Glomerular visceral epithelial cell (primary cell): ENCODE measurements around the gene PTGS1.

Experiments
- DNase-seq: peaks from one replicate; pipeline ENCODE4 v3.0.0-alpha.2; 2016; ENCODE audit errors: extremely low spot score

The PTGS1 gene

DNA sequence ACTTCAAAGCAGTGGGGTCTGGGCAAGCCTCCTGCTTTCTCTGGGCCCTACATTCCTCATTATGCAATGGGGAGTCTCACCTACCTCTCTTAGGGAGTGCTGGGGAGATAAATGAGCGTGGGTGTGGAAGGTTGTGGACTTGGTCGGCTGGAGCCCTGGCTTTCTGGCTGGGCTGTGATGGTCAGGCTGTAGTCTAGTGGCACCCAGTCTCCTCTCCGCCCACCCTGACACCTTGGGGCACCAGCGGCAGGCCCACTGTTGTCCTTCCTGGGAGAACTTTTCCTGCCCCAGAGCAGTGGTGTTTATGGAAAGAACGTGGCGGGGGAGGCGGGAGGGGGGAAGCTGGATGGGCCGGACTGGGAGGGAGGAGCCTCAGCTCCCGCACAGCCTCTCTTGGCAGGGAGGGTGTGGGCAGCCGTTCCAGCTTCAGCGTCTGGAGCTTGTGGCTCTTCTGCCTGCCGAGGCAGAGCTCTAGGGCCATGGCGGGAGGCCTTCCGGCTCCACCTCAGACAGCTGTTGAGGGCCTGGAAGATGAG is 4.1 kb downstream of the PTGS1 start:
- DNase-seq: no peak

- no peak for DNase-seq
Measured at GRCh38 chr9:122376796-122377195, 6.0 kb downstream of the PTGS1 start.

GRCh38 chr9:122377241-122378164 is 6.7 kb downstream of the PTGS1 start:
- no peak for DNase-seq

DNA sequence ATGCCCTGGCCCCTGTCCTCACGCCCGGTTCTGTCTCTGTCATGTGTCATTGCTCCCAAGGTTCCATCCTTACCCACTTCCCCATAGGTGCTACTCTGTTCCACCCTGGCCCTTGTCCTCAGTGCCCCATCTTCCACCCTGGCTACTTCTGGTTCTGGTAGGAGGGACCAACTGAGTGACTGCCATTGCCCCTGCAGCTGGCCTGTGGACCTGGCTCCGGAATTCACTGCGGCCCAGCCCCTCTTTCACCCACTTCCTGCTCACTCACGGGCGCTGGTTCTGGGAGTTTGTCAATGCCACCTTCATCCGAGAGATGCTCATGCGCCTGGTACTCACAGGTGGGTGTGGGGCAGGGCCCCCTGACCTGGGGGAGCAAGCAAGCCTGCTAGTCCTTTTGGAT is 7.4 kb downstream of the PTGS1 start:
- DNase-seq: no peak

DNA sequence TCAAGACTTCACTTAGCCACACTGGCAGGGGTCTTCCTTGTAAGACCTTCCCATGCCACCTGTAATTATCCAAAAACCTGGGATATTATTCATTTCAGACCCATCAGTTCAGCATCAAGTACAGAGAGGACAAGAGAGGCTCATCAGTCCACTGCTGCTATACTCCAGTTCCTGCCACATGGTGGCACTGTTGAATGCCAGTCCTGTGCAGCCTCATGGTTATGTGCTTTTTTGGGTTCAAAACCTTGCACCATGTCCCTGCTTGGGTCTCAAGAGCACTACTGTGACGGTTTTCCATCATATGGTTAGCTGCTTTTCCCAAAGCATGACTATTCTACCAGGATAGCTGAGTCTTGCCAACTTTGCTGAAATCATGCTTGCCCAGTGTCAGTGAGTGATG is 8.5 kb downstream of the PTGS1 start:
- no peak for DNase-seq

DNA sequence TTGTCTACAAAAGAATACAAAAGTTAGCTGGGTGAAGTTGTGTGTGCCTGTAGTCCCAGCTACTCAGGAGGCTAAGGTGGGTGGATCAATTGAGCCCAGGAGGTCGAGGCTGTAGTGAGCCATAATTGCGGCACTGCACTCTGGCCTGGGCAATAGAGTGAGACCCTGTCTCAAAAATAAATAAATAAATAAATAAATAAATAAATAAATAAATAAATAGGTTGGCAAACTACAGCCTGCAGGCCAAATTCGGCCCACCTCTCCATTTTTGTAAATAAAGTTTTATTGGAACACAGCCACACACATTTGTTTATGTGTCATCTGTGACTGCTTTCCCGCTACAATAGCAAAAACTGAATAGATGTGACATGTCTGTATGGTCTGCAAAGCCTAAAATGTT is 9.5 kb downstream of the PTGS1 start:
- no peak for DNase-seq

- DNase-seq: no peak
Measured at GRCh38 chr9:122381206-122381950, 10.6 kb downstream of the PTGS1 start.

GRCh38 chr9:122382901-122383850 is 12.4 kb downstream of the PTGS1 start:
- DNase-seq: peak; percentile 38

GRCh38 chr9:122383992-122384461 is 13.2 kb downstream of the PTGS1 start:
- DNase-seq: peak; percentile 89

DNA sequence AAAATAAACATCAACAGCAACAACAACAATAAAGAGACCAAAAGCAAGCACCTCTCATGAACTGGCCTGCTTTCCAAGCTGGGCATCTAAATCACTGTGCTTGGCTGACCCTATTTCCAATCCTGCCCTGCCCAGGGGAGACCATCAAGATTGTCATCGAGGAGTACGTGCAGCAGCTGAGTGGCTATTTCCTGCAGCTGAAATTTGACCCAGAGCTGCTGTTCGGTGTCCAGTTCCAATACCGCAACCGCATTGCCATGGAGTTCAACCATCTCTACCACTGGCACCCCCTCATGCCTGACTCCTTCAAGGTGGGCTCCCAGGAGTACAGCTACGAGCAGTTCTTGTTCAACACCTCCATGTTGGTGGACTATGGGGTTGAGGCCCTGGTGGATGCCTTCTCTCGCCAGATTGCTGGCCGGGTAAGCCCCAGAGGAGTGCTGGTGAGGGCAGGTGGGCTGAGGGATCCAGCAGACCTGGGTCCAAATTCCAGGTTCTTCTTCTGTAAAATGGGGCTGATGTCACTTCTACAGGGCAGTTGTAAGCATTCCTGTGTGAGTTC is 15.6 kb downstream of the PTGS1 start:
- DNase-seq: no peak

GRCh38 chr9:122387536-122387935 is 16.7 kb downstream of the PTGS1 start:
- no peak for DNase-seq

- no peak for DNase-seq
Measured at GRCh38 chr9:122389195-122389594, 18.4 kb downstream of the PTGS1 start.

DNA sequence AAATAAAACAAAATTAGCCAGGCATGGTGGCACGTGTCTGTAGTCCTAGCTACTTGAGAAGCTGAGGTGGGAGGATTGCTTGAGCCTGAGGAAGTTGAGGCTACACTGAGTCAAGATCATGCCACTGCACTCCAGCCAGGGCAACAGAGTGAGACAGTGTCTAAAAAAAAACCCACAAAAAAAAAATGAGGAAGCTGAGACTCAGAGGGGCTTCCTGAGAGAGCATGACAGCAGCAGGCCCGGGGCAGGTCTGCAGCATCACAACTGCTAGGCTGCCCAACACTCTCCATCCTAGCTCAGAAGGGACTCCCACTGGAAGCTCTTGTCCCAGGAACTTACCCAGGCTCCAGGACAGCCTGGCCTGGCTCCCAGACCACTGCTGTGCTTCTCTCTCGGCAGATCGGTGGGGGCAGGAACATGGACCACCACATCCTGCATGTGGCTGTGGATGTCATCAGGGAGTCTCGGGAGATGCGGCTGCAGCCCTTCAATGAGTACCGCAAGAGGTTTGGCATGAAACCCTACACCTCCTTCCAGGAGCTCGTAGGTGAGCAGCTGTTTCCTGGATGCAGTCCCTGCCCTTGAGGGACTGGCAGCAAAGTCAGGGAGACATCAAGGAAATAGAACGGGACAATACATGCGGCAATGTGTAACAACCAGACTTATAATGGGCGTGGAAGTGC is 19.1 kb downstream of the PTGS1 start:
- DNase-seq: peak; percentile 35

GRCh38 chr9:122392284-122392683 is 21.5 kb downstream of the PTGS1 start:
- no peak for DNase-seq

GRCh38 chr9:122392714-122393113 is 21.9 kb downstream of the PTGS1 start:
- no peak for DNase-seq

DNA sequence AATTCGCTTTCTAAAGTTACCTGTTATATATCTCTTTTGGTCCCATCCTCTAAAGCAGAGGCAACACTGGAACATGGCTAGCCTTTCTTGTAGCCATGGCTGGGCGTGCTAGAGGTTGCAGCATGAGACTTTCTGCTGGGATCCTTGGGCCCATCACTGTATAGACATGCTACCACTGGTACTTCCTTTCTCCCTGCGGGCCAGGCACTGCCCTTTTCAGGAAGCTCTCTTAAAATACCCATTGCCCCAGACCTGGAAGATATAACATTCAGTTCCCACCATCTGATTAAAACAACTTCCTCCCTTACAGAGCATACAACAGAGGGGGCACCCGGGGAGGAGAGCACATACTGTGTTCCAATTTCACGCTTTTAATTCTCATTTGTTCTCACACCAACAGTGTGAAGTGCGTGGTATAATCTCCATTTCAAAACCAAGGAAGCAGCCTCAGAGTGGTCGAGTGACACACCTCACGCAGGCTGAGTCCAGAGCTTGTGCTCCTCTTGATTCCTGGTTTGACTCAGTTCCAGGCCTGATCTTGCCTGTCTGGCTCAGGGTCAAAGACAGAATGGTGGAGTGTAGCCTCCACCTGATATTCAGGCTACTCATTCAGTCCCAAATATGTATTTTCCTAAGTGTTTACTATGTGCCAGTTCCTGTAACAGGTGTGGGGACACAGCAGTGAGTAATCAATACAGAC is 22.6 kb downstream of the PTGS1 start:
- no peak for DNase-seq

DNA sequence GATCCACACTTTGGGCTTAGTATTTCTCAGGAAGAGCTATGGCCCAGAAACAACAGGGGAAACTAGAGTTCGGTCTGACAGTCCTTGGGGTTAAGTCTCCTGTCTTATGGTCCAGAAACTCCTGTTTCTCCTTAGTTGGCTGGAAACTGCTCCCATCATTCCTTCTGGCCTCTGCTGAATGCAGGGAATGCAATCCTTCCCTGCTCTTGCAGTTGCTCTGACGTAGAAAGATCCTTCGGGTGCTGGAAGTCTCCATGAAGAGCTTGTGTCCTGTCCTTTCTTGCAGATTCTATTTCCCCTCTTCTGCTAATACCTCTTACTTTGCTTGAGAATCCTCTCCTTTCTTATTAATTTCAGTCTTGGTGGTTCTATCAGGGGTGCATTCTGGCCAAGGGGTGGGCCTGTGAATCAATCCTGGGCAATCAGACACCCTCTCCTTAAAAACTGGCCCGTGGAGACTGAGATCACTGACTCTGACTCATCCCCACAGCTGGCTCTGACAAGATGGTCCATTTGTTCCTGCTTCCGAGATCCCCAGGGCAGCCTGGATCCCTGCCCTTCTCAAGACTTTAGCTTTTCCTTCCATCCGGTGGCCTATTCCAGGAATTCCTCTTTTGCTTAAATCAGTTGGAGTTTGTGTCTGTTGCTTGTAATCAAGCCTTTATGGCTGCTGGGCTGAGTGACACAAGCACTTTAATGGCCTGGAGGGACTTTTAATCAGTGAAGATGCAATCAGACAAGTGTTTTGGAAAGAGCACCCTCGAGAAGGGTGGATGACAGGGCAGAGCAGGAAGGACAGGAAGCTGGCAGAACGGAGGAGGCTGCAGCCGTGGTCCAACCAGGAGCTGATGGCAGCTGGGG is 23.7 kb downstream of the PTGS1 start:
- peak; percentile 54 for DNase-seq

- no peak for DNase-seq
Measured at GRCh38 chr9:122396614-122397148, 25.9 kb downstream of the PTGS1 start.

DNA sequence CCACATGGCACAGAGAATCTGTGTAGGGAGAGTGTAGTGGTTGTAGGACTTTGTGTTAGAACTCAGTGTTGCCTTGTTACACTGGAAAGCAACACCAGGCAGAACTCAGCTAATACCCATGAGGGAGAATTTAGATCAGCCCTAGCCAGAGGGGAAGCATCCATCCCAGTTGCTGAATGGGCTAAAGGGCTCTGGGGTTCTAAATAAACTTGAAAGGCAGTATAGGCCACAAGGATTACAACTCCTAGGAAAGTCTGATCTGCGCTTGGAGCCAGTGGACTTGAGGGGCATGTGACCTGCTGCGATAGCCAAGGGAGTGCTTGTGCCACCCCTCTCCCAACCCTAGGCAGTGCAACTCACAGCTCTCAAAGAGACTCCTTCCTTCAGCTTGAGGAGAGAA is 26.9 kb downstream of the PTGS1 start:
- no peak for DNase-seq
